HG03039 (cell line): ENCODE measurements around the gene CDC42EP1.
"Not testable (repeated sequence)": the region's sequence is repeated elsewhere in the genome, so short reads cannot be mapped to it uniquely, and the experiment has no call there.

Experiments
- ATAC-seq: cut with Tn5 transposase; IDR thresholded peaks from one replicate; pipeline ENCODE4 v1.9.1; 2021; ENCODE audit warnings: mild to moderate bottlenecking, moderate library complexity; ENCODE audit not compliant: unreplicated experiment

Gene CDC42EP1

DNA sequence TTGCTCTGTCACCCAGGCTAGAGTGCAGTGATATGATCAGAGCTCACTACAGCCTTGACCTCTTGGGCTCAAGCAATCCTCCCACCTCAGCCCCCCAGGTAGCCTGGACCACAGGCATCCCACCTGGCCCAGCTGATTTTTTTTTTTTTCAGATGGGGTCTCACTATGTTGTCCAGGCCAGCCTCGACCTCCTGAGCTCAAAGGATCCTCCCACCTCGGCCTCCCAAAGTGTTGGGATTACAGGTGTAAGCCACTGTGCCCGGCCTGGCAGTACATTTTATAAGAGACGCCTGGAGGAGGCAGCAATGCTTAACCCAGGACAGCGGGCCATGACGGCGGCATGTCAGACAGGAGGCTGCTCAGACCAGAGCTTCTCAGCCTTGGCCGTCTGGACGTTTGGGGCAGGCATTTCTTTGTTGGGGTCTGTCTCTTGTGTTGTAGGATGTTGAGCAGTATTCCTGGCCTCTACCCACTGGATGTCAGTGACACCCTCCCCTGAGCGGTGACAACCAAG, 15.3 kb downstream of the CDC42EP1 start:
- ATAC-seq: no peak

DNA sequence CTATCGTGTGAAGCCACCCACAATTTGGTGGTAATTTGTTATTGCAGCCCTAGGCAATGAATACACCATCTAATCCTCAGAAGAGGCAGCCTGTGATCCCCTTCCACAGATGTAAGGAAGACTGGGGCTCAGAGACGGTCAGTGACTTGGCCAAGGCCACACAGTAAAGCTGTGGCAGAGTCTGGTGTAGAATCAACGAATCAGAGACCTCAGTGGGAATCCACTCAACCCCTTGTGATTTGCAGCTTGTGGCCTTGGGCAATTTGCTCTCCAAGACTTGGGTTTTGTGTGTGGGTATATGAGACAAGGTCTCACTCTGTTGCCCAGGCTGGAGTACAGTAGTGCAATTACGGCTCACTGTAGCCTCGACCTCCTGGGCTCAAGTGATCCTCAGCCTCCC, 17.7 kb downstream of the CDC42EP1 start:
- no peak for ATAC-seq

DNA sequence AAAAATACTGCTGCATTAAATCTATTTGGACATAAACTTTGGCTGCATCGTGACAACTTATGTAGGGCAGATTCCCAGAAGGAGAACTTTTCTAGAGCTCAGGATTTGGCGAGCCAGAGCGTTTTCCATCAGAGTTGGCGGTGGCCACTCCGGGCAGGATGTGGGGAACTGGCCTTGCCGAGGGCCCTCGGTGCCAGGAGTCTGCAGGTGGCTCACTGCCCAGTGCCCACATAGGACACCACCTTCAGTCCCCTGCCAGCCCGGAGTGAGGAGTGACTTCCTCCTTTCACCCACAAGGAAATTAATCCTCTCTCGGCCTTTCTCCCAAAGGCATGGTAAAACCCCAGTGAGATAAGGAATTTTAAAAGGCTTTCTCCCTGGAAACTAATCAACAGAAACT, 21.2 kb downstream of the CDC42EP1 start:
- ATAC-seq: no peak

DNA sequence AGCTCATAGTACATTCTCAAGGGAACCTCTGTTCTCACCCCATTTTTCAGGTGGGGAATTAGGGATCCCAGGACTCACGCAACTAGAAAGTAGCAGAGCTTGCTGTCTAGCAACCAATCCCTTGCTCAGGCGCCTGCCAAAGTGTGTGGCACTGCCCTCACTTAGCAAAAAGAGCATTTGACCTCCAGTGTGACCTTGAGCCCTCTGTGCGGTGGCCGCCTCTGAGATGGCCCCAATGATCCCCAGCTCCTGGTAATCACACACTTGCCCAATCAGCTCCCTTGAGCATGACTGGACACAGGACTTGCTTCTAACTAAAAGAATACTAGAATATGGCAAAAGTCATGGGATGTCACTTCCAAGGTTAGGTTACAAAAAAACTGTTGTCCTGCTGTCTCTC, 22.2 kb downstream of the CDC42EP1 start:
- no peak for ATAC-seq

DNA sequence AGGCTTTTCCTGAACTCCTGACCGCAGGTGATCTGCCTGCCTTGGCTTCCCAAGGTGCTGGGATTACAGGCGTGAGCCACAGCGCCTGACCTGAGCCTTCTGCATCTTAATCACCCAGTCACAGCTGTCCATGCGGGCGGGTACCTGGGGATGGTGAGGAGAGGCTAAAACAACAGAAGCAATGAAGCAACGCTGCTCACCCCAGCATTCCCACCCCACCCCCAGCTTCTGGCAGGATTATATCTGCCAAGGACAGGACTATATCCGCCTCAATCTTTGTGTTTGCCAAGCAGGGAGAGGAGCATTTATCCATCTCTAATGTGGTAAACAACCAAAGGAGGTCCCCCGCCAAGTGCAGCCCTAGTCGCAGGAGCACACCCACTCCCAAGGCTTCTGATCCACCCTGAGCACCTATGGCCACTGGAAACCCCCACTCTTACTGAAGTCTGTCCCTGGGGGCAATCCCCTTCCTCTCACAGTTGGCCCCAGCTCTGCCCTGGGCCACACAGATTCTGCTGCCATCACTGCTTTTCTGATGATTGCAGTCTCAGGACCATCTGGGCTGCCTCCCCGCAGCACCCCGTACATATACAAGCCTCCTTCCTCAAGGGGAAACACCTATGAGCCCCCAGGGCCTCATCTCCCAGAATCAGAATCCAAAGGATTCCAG, 28.4 kb downstream of the CDC42EP1 start:
- no peak for ATAC-seq

DNA sequence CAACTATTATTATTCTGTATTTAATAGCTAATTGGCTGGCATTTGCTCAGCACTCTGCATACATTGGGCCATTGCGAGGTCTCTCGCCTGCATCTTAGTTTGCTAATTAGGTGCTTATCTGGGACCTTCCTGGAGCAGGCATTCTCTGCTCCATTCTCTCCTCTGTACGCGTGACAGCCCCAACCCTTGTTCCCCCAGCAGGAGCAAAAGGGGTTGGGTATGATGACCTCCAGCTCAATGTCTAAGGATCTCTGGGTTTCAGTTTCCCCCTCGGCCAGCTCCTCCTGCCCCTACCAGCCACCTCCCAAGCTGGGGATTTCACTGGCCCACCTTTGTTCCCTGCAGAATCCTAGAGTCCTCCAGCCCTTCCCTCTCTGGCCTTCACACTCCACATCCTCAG, 29.4 kb downstream of the CDC42EP1 start:
- no peak for ATAC-seq

DNA sequence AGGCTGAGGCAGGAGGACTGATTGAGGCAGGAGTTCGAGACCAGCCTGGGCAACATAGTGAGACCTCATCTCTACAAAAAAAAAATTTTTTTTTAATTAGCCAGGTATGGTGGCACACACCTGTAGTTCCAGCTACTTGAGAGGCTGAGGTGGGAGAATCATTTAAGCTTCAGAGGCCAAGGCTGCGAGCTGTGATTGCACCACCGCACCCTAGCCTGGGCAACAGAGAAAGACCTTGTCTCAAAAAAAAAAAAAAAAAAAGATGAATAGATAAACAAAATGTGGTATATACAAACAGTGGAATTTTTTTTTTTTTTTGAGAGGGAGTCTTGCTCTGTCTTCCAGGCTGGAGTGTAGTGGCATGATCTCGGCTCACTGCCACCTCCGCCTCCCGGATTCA, 30.8 kb downstream of the CDC42EP1 start:
- not testable (repeated sequence) for ATAC-seq

DNA sequence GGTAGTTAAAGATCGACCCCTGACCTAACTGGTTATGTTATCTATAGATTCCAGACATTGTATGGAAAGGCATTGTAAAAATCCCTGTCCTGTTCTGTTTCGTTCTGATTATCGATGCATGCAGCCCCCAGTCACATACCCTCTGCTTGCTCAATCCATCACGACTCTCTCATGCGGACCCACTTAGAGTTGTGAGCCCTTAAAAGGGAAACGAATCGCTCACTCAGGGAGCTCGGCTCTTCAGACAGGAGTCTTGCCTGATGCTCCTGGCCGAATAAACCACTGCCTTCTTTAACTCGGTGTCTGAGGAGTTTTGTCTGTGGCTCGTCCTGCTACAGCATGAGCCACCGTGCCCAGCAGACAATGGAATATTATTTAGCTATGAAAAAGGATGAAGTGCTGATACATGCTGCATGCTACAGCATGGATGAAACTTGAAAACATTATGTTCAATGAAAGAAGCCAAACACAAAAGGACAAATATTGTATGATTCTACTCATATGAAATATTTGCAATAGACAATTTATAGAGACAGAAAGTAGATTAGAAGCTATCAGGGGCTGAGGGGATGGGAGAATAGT, 31.6 kb downstream of the CDC42EP1 start:
- ATAC-seq: no peak

DNA sequence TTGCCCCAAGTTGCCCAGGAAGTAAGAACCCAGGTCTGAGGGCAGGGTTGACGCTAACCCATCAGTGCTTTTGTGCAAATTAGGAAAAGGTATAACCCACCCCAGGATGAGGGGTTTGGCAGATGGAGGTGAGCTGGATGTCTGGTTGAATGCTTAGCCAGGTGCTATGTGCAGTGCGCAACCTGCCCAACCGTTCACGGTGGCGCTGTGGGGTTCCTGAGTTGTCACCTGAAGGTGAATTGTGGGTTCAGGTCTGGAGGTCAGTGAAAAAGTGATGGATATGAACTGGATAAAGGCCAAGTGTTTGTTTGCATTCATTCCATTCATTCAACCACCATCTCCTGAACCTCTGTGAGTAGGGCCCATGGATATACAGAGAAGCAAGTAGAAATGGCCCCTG, 34.0 kb downstream of the CDC42EP1 start:
- ATAC-seq: no peak

DNA sequence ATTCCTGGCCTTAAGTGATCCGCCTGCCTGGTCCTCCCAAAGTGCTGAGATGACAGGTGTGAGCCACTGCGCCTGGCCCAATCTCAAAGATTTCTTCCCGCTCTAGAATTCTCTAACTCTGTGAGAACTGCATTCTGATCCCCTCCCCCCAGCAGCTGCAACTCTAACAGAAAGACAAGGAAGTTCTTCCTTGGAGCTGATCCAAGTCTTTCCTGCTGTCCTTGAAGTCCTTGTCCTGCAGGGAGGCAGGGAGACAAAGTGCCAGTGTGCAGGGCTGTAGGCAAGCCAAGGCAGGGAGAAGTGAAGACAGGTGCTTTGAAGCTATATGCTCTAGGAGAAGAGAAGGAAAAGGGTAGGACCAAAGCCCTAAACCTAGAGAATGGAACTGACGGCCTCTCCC, 38.9 kb downstream of the CDC42EP1 start:
- no peak for ATAC-seq

DNA sequence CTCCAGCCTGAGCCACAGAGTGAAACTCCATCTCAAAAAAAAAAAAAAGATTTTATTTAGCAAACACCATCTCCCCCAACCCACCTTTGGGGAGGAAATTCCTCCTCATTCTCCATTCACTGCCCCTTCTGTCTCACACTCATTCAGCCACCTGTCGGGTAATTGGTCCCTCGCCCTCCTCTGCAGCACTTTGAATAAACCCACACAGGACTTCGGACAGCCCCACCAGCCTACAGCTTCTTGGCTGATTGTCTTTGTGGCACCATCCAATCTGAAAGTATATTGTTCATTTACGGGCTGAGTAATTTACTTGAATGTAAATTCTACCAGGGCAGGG, 40.9 kb downstream of the CDC42EP1 start:
- no peak for ATAC-seq

DNA sequence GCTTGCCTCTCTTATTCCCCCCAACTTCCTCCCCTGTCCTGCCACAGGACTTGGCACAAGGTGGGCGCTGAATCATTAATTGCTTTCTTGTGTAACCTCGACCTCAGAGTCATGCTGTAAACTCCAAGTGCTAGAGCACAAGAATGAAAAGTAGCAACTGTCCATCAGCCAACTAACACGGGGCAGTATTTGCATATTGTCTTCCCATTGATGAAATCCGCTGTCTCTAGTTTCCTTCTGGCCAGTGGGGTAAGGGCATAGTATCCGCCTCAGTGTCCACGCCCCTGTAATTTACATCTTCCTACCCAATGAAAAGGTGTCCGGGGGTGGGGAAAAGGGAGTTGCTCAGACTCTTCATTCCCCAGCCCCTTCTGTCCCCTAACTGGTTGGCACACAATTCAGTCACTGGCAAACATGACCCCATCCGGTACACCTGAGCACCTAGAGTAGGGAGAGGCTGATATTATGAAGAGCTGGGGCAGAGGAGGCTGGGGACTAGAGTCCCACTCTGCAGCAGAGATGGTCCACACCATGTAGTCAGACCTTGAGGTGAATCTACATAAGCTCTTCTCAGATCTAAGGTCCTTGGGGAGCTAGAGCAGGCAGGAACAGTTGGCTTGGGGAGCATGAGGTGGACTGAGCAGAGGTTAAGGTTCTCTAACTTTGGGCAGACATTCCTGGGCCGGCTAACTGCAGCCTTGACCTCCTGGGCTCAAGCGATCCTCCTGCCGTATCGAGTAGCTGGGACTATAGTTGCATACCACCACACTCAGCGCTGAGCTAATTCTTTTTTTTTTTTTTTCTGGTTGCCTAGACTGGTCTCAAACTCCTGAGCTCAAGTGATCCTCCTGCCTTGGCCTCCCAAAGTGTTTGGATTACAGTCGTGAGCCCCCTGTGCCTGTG, 41.5 kb downstream of the CDC42EP1 start:
- no peak for ATAC-seq

DNA sequence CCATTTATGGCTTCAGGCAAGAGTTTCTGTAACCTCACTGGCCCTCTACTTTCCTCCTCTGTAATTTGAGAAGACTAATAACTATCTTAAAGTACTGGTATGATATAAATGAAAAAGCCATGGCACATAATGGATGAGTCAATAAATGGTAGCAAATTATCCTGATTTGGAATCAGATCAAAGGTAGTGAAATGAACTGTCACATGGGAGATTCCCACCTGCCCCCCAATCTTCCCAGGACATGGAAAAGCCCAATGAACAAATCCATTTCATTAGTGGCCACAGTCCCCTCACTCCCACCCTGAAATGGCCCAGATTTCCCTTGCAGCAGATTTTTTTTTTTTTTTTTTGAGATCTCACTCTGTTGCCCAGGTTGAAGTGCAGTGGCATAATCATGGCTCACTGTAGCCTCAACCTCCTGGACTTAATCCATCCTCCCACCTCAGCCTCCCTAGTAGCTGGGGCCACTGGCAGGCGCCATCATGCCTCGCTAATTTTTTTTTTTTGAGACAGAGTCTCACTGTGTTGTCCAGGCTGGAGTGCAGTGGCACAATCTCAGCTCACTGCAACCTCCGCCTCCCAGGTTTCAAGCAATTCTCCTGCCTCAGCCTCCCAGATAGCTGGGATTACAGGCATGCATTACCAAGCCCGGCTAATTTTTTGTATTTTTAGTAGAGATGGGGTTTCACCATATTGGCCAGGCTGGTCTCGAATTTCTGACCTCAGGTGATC, 42.4 kb downstream of the CDC42EP1 start:
- ATAC-seq: not testable (repeated sequence)

DNA sequence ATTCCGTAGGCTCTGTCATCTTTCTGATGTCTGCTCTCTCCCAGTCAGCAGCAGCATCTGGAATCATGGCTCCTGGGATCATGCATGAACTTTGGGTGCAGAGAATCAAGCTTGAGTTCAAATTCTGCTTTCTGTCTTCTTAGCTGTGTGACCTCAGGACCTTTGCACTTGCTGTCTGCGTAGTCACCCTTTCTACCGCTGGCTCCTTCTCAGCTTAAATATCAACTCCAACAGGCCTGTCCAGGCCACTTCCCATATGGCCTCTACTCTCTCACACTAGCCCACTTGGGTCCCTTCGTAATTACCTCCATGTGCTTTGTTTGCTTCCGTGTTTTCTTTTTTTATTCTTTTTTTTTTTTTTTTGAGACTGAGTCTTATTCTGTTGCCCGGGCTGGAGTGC, 43.8 kb downstream of the CDC42EP1 start:
- ATAC-seq: no peak

DNA sequence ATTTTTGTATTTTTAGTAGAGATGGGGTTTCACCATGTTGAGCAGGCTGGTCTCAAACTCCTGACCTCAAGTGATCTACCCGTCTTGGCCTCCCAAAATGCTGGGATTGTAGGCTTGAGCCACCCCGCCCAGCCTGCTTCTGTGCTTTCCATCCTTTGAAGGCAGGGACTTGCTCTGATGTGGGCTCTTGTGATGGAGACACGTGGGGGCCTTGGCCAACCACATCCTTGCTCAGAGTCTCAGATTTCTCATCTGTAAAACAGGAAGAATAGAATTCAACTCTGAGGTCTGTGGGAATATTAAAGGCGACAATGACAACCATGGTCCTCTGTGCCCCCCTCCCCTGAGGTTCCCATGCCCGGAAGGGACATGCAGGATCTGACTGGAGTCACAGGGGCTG, 44.6 kb downstream of the CDC42EP1 start:
- ATAC-seq: no peak

DNA sequence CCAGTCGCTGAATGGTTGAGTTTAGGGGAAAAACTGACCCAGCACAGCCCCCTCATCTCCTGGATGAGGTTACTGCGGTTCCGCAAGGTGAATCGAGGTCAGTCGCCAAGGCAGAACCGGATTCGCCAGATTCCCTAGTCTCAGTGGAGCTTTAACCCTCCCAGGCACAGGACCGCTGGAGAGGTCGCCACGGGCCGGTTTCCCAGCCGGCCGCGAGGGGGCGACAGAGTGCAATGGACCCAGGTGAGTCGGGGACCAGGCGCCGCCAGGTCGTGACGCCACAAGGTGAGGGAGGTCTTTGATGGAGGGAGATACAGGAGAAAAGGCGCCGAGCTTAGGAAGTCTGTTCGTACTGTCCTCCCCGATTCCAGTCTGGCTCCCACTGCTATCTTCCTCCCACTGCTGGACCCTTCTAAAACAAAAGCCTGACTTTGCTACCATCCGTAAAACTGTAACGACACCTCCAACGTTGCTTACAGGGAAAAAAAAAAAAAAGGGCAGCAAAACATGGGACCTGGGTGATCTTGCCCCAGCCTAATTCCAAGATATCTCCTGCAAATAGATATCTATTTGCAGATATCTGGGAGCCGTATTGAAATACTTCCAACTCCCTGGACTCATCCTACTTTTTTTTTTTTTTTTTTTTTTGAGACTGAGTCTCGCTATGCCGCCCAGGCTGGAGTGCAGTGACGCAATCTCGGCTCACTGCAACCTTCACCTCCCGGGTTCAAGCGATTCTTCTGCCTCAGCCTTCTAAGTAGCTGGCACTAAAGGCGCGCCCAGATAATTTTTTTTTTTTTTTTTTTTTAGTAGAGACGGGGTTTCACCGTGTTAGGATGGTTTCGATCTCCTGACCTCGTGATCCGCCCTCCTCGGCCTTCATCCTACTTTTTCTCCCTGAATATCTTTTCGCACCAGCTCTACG, 47.0 kb downstream of the CDC42EP1 start:
- ATAC-seq: no peak

DNA sequence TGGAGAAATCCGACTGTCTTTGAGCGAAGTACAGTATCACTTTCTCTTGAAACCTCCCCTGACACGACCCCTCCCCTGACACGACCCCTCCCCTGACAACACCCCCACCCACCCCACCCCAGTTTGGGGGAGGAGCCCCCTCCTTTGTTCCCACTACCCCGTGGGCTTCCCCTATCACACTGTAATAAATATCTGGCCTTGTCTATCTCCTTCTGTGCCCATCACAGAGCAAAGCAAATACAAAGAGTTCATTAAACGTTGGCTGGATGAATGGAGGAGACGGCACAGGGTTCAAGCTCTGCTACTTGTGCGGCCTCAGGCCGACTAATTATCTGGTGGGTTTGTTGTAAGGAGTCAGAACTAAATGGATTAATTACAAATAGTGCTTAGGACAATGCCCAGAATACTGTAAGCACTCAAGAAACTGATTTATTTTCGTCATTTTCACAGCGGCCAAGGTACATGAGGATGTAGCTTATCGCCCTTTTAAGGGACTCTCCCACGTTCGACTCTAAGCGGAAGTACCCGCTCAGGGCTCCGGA, 47.7 kb downstream of the CDC42EP1 start:
- no peak for ATAC-seq

DNA sequence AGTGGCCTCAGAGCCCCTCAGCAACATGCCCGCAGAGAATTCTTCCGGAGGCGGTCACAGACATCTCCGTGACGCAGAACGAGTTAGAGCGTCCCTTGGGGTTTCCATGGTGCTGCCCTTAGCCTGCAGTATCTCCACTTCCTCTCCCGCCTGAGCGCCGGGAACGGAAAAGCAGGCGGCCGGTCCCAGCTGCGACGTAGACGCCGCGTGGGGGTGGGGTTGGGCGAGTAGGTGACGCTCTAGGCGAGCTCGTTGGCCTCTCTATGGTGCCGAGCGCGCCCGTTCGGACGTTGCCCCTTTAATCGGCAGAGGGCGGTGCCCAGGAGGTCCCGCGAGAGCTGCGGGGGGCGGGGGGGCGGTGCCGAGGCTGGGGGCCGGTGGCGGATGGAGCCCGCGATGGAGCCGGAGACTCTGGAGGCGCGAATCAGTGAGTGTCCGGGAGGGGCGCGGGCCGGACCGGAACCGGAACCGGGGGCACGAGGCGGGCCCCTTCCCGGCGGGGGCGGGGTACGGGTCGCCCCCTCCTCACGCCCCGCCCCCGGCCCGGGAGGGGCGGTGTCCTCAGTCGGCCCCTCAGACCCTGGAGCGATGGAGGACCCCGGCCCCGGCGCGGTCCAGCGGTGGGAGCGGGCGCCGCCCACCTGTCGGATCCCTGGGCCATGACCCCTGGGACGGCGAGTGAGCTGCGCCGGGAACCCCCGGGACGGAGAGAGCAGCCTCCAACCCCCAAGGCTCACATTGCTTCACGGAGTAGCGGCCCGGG, 48.4 kb downstream of the CDC42EP1 start, which contains the start of gene GGA1:
TSS of gene GGA1 (plus strand) at position 358 of the 763 bp plus-strand sequence. CDS start at position 385, 27 bp downstream.
- ATAC-seq: peak; percentile 80
